Activated T-helper 1 cell treated with Interleukin-2 at 50 U/mL for 16 hours (primary cell): ENCODE measurements around the gene HNRNPM.

ENCODE experiments used
- DNase-seq: peaks from one replicate; pipeline ENCODE4 v3.0.0-alpha.2; 2020; ENCODE audit warnings: low read depth

Gene HNRNPM

GRCh38 chr19:8487137-8487851, 42.5 kb downstream of the HNRNPM start:
- peak; percentile 49 for DNase-seq

DNA sequence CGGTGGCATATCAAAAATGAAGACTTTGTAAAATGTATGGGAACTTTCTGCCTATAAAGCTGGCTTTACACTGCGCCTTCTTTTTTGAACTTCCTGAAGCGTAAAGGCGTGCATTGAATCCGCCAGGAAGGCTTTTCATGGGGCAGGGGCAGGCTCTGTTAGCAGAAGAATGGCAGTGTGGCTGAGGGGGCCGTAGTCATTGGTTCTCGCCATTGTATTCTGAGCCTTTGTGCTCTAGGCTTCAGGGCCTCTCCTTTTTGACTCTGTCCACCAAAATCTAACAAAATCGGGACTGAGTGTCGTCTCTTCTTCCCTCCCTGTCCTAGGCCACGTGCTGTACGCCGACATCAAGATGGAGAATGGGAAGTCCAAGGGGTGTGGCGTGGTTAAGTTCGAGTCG, 43.6 kb downstream of the HNRNPM start:
- no peak for DNase-seq

GRCh38 chr19:8489561-8490394, 45.0 kb downstream of the HNRNPM start:
- DNase-seq, result no peak

DNA sequence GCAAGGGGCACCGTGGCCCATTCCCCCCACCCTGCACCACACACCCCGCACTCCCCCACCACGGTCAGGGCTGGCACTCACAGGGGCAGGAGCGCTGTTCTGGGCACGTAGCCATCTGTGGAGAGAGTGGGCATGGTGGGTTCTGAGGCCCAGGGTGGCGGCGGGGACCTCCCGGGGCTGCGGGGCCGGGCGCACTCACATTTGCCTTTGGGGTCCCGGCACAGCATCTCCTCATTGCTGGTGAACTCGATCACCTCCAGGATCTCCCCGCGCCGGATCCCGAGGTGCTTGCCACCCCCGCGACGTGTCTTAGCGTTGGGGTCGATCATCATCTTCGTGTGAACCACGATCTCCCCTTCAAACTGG, 45.6 kb downstream of the HNRNPM start:
- DNase-seq, result no peak

DNA sequence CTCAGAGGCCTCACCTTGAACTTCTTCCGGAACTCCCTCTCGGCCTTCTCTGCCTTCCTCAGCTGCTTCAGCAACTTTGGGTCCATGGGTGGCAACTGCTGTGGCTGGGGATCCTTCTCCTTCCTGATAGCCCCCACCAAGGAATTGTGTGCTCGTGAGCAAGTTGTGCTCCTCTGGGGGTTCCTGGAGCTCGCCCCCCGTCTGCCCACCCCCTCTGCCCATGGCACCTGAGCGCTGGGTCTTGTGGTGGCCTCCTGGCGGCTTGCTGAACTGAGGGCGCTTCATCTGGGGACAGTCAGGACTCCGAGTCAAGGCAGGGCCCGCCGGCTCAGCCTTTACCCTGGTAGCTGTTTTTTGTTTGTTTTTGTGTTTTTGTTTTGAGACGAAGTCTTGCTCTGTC, 46.1 kb downstream of the HNRNPM start:
- DNase-seq, result no peak

DNA sequence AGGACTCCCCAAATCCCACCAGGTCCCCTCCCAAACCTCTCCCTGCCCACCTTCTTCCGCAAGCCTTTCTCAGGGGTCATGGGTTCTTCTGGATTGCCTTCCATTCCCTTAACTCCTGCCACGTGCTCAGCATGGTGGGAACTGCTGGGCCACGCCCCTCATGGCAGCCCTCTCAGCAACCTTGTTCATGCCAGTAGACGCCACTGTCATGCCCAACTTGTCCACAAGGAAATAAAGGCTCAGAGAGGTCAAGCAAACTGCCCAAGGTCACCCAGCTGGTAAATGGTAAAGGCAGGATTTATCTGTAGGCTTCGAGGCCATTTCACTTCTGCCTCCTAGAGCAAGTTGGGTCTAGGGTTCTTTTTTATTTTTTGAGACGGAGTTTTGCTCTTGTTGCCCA, 46.8 kb downstream of the HNRNPM start:
- no peak for DNase-seq

DNA sequence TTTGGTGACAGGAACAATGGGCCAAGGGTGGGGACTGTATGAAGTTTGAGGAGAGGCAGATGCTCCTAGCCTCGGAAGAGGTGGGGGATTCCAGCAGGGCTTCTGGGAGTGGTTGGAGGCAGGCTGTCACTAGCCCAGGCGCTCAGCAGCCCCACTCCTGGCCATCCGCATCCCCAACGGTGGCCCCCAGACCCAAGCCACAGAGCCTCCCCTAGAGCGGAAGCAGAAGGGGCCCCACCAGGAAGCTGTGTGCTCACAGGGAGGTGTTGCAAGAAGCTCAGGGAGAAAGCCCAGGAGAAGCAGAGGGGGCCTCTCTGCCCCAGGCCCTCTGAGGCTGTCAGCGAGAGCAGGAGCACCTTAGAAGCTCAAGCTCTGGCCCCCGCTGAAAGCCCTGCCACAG, 49.4 kb downstream of the HNRNPM start:
- DNase-seq, result no peak

- DNase-seq, result no peak
Observed at GRCh38 chr19:8498295-8498694, 53.5 kb downstream of the HNRNPM start.

- DNase-seq, result no peak
Observed at GRCh38 chr19:8499048-8499833, 54.5 kb downstream of the HNRNPM start.

GRCh38 chr19:8500158-8500557, 55.4 kb downstream of the HNRNPM start:
- DNase-seq, result no peak

GRCh38 chr19:8501516-8501915, 56.7 kb downstream of the HNRNPM start:
- DNase-seq, result no peak

- no peak for DNase-seq
Observed at GRCh38 chr19:8501981-8502380, 57.2 kb downstream of the HNRNPM start.

DNA sequence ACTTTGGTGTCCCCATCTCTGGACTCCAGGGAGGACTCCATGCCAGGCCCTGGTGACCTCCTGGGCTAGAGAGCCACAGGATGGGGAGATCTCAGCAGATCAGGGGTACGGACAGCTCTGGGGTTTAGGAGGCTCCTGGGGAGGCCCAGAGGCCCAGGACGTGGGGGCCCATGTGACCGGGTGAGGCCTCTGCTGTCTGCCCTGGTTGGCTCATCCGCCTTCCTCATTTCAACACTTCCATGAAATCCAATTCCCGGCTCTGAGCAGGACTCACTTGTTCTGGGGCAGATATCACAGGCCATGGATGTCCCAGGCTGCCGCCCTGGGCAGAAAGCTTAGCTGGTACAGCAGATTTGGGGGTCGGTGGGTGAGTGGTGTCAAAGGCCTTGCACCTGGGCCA, 58.7 kb downstream of the HNRNPM start:
- no peak for DNase-seq

DNA sequence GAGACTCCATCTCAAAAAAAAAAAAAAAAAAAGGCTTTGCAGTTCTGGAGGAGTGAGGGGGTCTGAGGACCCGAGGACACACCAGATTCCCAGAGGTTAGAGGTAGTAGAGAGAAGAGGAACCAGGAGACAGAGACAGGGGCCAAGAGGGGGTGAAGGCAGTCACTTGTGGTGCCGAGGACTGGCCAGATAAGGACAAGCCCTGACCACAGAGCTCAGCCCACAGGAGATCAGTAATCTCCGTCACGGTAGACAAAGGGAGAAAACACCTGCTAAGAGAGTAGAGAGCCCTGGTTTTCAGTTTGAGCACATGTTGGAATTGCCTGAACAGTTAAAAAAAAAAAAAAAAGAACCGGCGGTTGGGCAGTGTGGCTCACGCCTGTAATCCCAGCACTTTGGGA, 59.4 kb downstream of the HNRNPM start:
- DNase-seq, result no peak

- DNase-seq, result no peak
Observed at GRCh38 chr19:8504919-8505318, 60.1 kb downstream of the HNRNPM start.

DNA sequence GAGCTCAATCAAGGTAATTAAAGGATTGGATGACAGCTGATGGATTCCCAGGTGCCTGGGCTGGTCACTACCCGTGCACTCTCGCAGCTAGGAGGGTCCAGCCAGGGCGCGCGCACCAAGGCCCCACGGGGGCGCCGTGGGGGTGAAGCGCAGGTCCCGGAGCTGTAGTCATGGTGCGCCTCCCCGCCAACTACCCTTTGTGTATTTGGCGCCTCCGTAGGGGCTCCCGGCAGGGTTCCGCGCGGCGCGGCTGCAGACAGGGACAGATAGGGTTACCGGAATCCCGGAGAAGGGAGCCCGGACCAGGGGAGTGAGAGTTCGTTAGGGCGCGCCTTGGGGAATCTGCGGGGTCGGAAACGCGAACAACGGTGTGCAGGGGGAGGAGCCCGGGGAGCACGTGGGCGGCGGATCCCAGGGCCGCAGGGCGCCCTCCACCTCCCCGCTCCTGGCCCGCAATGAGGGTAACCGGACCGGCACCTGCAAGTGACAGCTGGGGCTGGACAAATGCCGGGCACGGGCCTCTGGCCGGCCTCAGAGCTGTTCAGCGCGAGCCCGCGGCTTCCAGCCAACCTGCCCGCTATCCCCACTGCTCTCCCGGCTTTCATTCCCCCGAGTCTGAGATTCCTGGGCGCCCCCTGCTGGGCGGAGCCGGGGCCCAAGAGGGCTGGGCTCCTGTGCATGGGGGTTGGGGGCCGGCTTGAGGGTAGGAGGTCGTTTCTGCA, 61.1 kb downstream of the HNRNPM start:
- DNase-seq, result peak; percentile 46

DNA sequence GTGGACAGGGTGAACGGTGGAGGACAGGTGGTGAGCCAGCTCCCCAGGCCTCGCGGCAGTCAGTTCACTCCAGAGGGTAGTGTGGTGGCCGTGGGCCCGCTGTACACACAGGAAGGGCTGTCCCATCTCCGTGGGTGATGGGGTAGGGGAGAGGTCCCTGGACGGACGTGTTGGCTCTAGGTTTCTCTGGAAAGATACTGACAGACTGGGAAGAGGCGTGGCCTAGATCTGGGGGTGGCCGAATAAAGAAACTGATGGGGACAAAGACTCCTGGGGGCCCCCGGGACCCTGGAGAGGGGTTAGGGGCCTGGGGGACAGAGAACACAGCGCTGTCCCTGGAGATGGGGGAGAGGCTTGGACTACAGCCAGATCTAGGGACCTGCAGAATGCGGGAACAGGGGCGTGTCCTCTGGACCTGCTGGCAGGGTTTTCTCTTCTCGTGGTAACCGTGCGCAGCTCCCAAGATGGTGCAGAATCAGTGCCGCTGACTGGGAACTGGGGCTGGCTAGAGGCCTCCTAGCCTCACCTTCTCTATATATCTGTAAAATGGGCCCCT, 61.7 kb downstream of the HNRNPM start:
- DNase-seq, result no peak

DNA sequence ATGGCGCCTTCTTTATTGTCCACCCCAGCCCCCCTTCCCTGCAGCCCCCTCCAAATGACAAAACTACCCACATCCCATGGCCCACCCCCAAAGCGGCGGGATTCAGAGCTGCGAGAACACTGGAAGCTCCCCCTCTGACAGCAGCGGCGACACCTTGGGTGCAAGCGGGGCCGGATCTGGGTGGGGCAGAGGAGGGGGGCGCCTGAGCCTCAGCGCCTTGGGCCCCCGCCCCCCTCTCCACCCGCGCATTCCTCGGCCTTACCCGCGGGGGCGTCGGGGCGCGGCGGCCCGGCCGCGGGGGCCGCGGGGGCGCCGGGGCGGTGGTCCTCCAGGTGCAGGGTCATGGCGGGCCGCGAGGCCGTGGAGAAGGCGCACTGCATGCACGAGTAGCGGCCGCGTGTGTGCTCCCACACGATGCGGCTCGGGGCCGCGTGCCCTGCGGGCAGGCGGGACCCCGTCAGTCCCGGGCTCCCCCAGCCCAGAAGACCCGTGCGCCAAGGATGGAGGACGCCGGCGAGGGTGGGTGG, 65.9 kb downstream of the HNRNPM start:
- DNase-seq, result no peak

- no peak for DNase-seq
Observed at GRCh38 chr19:8511573-8512101, 66.9 kb downstream of the HNRNPM start.

DNA sequence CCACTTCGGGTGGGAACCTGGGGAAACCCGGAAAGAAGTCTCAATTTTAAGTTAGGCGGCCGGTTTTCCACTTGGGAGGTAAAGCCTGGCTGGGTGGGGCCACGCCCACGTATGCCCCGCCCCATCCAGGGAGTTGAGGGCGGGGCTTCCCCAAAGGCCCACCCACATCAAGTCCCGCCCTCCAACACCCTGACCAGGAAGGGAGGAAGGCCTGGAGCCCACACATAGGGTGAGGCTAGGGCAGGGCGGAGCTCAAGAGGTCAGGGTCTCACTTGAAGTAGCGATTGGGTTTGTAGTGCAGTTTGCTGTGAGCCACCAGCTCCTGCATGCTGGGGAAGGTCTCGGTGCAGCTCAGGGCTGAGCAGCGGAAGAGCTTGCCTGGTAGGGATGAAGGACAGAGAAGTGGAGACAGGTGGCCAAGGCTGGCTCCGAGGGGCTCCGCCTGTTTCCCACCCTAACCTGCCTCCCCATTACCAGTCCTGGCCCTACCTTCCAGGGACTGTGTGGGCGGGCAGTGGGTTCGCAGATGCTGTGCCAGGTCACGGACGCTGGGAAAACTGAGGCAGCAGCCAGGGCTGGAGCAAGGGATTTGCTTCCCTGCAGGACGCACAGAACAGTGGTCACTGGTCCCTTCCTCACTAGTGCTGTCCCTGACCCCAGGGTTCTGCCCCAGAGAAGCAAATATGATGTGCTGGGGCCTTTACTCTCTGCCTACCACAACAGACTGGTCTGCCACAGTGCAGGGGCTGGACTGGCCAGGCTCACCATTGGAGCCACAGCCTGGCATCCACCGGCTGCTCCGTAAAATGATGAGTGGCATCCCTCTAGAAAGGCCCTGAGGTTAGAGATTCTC, 67.6 kb downstream of the HNRNPM start:
- DNase-seq, result no peak
